ACHN (cell line): ENCODE results near the gene TMTC4.
"Not testable (repeated sequence)": the region's sequence is repeated elsewhere in the genome, so short reads cannot be mapped to it uniquely, and the experiment has no call there.

Experiments
- DNase-seq: peaks from one replicate; pipeline ENCODE4 v3.0.0-alpha.2; 2015
- in situ Hi-C: cut with HindIII; loops from 2 replicates; pipeline ENCODE4 v1.10.0; 2017; ENCODE audit warnings: low sequenced_read_pairs, low pct_ligation_motif_present, low pct_unique_long_range_greater_than_20kb

The TMTC4 gene

GRCh38 chr13:100601716-100602115 is 72.9 kb downstream of the TMTC4 start:
- in situ Hi-C loops: no loop called here
- no peak for DNase-seq

GRCh38 chr13:100600915-100601314 is 73.7 kb downstream of the TMTC4 start:
- in situ Hi-C loops: no loop called here
- DNase-seq: no peak

- in situ Hi-C loops: no loop called here
Observed at GRCh38 chr13:100600461-100600860, 74.1 kb downstream of the TMTC4 start.

GRCh38 chr13:100597253-100597652 is 77.3 kb downstream of the TMTC4 start:
- no peak for DNase-seq
- in situ Hi-C loops: no loop called here

More at GRCh38 chr13:100600461-100600860, 74.1 kb downstream of the TMTC4 start:
- DNase-seq: no peak

GRCh38 chr13:100596516-100596915 is 78.1 kb downstream of the TMTC4 start:
- in situ Hi-C loops: no loop called here
- no peak for DNase-seq

GRCh38 chr13:100594731-100595130 is 79.9 kb downstream of the TMTC4 start:
- in situ Hi-C loops: no loop called here

GRCh38 chr13:100594255-100594654 is 80.3 kb downstream of the TMTC4 start:
- no peak for DNase-seq
- in situ Hi-C loops: no loop called here

More at GRCh38 chr13:100594731-100595130, 79.9 kb downstream of the TMTC4 start:
- no peak for DNase-seq

GRCh38 chr13:100589178-100589725 is 85.3 kb downstream of the TMTC4 start:
- in situ Hi-C loops: no loop called here
- DNase-seq: no peak

GRCh38 chr13:100588331-100589177 is 86.0 kb downstream of the TMTC4 start, which contains the start of gene GGACT:
Gene GGACT, minus strand, starts transcription at chr13:100588789. Its CDS starts 56,198 bp downstream, at chr13:100532591.
- in situ Hi-C loops: no loop called here
- DNase-seq: peak; percentile 65

- in situ Hi-C loops: no loop called here
- no peak for DNase-seq
Observed at GRCh38 chr13:100584896-100585295, 89.7 kb downstream of the TMTC4 start.

GRCh38 chr13:100581504-100581903 is 93.1 kb downstream of the TMTC4 start:
- no peak for DNase-seq
- in situ Hi-C loops: no loop called here

- no peak for DNase-seq
Observed at GRCh38 chr13:100581030-100581429, 93.6 kb downstream of the TMTC4 start.

GRCh38 chr13:100580045-100580444 is 94.5 kb downstream of the TMTC4 start:
- in situ Hi-C loops: no loop called here
- no peak for DNase-seq

More at GRCh38 chr13:100581030-100581429, 93.6 kb downstream of the TMTC4 start:
- in situ Hi-C loops: no loop called here

- in situ Hi-C loops: not testable (repeated sequence)
Observed at GRCh38 chr13:100577239-100577638, 97.4 kb downstream of the TMTC4 start.

GRCh38 chr13:100573121-100573520 is 101.5 kb downstream of the TMTC4 start:
- in situ Hi-C loops: no loop called here

More at GRCh38 chr13:100577239-100577638, 97.4 kb downstream of the TMTC4 start:
- DNase-seq: not testable (repeated sequence)

GRCh38 chr13:100566543-100566942 is 108.1 kb downstream of the TMTC4 start:
- DNase-seq: no peak
- in situ Hi-C loops: no loop called here

More at GRCh38 chr13:100573121-100573520, 101.5 kb downstream of the TMTC4 start:
- peak; percentile 72 for DNase-seq

GRCh38 chr13:100565286-100565685 is 109.3 kb downstream of the TMTC4 start:
- in situ Hi-C loops: no loop called here
- DNase-seq: no peak

- in situ Hi-C loops: no loop called here
- DNase-seq: no peak
Observed at GRCh38 chr13:100564444-100565223, 110.0 kb downstream of the TMTC4 start.

- DNase-seq: no peak
- in situ Hi-C loops: no loop called here
Observed at GRCh38 chr13:100563779-100564178, 110.8 kb downstream of the TMTC4 start.
